Germinal center (tissue), 1 donor: ENCODE data around the gene SH3GL1.

ENCODE experiments used
- DNase-seq: peaks from one replicate; pipeline ENCODE4 v3.0.0; 2012; ENCODE audit warnings: mixed read lengths, low spot score

Gene SH3GL1

GRCh38 chr19:4313847-4314490, 86.4 kb downstream of the SH3GL1 start:
- no peak for DNase-seq
